ENCODE results near the gene MBD5.
A peak's percentile ranks its signal among the peaks of the same experiment; 100 is the strongest.

MBD5 gene

GRCh38 chr2:148039783-148040182 lies 18.9 kb downstream of the MBD5 start:
- peaks cover 7% of the 10 kb centered on the region in 2 donors for H3K36me3 Mint-ChIP-seq
- ATAC-seq (replicated peaks), result no peak
- no peaks in the 10 kb centered on the region for H3K27me3 Mint-ChIP-seq
- H3K9me3 Mint-ChIP-seq, result no peaks in the 10 kb centered on the region
- H3K27ac Mint-ChIP-seq, result no peak overlapping the region
- H3K4me3 Mint-ChIP-seq, result no peak overlapping the region
- no peak for DNase-seq
- peaks cover 12 to 14% of the 10 kb centered on the region in 2 donors for H3K4me1 Mint-ChIP-seq

GRCh38 chr2:148042219-148042618 lies 21.3 kb downstream of the MBD5 start:
- H3K27ac Mint-ChIP-seq, result no peak overlapping the region
- H3K9me3 Mint-ChIP-seq, result no peaks in the 10 kb centered on the region
- H3K27me3 Mint-ChIP-seq, result no peaks in the 10 kb centered on the region
- peaks cover 19 to 26% of the 10 kb centered on the region in 2 donors for H3K4me1 Mint-ChIP-seq
- peak overlapping the region in 1 of 2 donors; percentile 32 for H3K4me3 Mint-ChIP-seq
- peaks cover 7% of the 10 kb centered on the region in 2 donors for H3K36me3 Mint-ChIP-seq
- peak; percentile 99 to 100 for ATAC-seq (replicated peaks)
- no peak for DNase-seq

DNA sequence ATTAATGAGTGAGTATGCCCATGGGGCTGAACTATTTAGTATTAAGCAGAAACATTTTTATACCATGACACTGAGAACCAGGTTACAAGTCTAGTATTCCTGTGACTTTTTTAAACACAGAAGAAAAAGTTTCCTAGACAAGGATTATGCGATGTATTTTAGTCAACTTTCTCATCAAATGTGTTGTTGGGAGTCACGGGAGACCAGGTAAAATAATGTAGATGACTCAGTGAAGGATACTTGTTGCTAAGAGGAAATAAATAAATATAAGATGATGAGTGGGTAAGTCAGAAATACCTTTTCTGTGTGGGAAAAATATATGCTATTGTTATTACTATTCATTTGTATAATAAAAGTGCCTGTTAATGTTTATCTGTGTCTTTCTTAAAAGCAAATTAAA lies 23.4 kb downstream of the MBD5 start:
- no peak overlapping the region for H3K27ac Mint-ChIP-seq
- H3K36me3 Mint-ChIP-seq, result peaks cover 7% of the 10 kb centered on the region in 2 donors
- no peak for ATAC-seq (replicated peaks)
- H3K4me3 Mint-ChIP-seq, result no peak overlapping the region
- no peaks in the 10 kb centered on the region for H3K27me3 Mint-ChIP-seq
- no peaks in the 10 kb centered on the region for H3K9me3 Mint-ChIP-seq
- peaks cover 26 to 47% of the 10 kb centered on the region in 2 donors for H3K4me1 Mint-ChIP-seq
- no peak for DNase-seq

DNA sequence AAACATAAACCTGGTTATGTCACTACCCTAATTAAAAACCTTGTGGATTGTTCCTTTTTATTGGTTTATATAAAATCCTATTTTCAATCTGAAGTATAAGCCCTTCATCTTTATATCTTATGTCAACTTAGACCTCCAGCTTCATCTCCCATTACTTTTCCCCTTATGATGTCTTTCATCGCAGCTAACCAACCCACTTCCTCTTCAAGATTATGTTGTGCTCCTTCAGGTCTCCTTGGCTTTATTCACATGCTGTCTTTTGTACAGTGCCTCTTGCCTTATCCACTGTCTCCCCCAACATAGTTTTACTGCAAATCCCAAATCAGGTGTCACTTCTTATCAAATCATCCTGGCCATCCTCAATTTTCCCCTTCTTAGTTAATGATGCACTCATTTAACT lies 25.9 kb downstream of the MBD5 start:
- H3K27ac Mint-ChIP-seq, result no peak overlapping the region

GRCh38 chr2:148048475-148049221 lies 27.8 kb downstream of the MBD5 start:
- Mint-ChIP-seq H3K4me1 (peaks cover 18 to 42% of the 10 kb centered on the region in 2 donors), H3K27me3 (no peaks in the 10 kb centered on the region), H3K4me3 (peak overlapping the region in 1 of 2 donors; percentile 58), H3K27ac (peak overlapping the region; percentile 40), H3K9me3 (peaks cover 0 to 2% of the 10 kb centered on the region in 2 donors), H3K36me3 (peaks cover 7 to 13% of the 10 kb centered on the region in 2 donors)
- DNase-seq (peak; percentile 9), ATAC-seq (replicated peaks) (peak; percentile 79 to 87)

More for the DNA sequence above, 25.9 kb downstream of the MBD5 start:
- Mint-ChIP-seq H3K9me3 (no peaks in the 10 kb centered on the region), H3K4me1 (peaks cover 21 to 45% of the 10 kb centered on the region in 2 donors), H3K27me3 (no peaks in the 10 kb centered on the region), H3K4me3 (no peak overlapping the region), H3K36me3 (peaks cover 0 to 4% of the 10 kb centered on the region in 2 donors)
- no peak for ATAC-seq (replicated peaks)
- no peak for DNase-seq

DNA sequence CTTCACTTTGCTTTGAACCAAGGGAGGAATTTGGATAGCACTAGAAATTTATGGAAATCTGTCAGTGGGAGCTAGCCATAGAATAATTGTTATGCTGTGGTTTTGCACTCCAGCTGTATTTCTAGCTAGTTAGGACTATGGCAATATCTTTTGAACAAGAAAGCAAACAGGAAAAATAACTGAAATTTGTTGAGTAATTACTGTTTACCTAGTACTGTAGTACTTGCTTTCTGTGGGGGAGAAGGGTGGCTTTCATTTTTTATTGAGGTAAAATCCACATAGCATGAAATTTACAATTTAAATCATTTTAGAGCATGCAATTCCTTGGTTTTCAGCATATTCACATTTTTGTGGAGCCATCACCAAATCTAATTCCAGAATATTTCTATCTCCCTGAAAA lies 28.4 kb downstream of the MBD5 start:
- H3K4me1 Mint-ChIP-seq, result peaks cover 18 to 42% of the 10 kb centered on the region in 2 donors
- H3K36me3 Mint-ChIP-seq, result peaks cover 10 to 16% of the 10 kb centered on the region in 2 donors
- DNase-seq (no peak), ATAC-seq (replicated peaks) (no peak)
- no peaks in the 10 kb centered on the region for H3K27me3 Mint-ChIP-seq
- no peak overlapping the region for H3K27ac Mint-ChIP-seq
- H3K9me3 Mint-ChIP-seq, result peaks cover 0 to 2% of the 10 kb centered on the region in 2 donors
- H3K4me3 Mint-ChIP-seq, result no peak overlapping the region

DNA sequence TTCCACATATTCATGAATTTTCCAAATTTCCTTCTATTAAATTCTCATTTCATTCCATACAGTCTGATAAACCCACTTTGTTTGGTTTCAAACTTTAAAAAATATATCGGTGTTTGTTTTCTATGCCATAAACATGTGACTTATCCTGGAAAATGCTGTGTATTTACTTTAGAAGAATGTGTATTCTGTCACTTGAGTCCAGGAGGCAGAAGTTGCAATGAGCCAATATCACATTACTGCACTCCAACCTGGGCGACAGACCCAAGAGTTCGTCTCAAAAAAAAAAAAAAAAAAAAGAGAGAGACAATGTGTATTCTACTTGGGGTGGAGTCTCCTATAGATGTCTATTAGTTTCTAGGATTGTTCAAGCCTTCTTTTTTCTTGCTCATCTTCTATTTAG lies 31.8 kb downstream of the MBD5 start:
- Mint-ChIP-seq H3K9me3 (peaks cover 0 to 4% of the 10 kb centered on the region in 2 donors), H3K4me3 (no peak overlapping the region), H3K36me3 (peaks cover 14 to 22% of the 10 kb centered on the region in 2 donors), H3K4me1 (peaks cover 11 to 26% of the 10 kb centered on the region in 2 donors), H3K27ac (no peak overlapping the region), H3K27me3 (no peaks in the 10 kb centered on the region)
- no peak for DNase-seq
- ATAC-seq (replicated peaks), result no peak

DNA sequence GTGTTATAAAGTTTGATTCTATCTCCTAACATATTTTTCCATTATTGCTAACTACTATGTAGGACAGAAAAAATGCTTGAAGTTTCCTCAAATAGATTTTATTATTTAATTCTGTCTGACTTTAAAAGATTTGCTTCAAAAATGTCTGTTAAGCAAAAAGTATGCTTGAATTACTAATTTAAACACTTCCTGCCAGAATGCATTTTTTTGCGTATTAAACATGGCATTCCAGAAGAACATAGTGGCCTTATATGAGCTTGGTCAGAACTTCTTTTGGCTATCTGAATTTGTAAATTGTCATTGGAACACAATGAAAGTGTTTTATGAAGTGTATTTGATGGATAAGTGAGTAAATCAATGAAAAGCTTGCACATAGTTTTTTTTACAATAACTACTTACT lies 37.8 kb downstream of the MBD5 start:
- peaks cover 0 to 2% of the 10 kb centered on the region in 2 donors for H3K9me3 Mint-ChIP-seq
- H3K4me3 Mint-ChIP-seq, result no peak overlapping the region
- H3K36me3 Mint-ChIP-seq, result peaks cover 9 to 12% of the 10 kb centered on the region in 2 donors
- H3K27ac Mint-ChIP-seq, result no peak overlapping the region
- H3K4me1 Mint-ChIP-seq, result no peaks in the 10 kb centered on the region
- no peak for ATAC-seq (replicated peaks)
- DNase-seq, result no peak
- H3K27me3 Mint-ChIP-seq, result no peaks in the 10 kb centered on the region

GRCh38 chr2:148063633-148064032 lies 42.7 kb downstream of the MBD5 start:
- Mint-ChIP-seq H3K4me1 (no peaks in the 10 kb centered on the region), H3K36me3 (peaks cover 8 to 11% of the 10 kb centered on the region in 2 donors), H3K4me3 (no peak overlapping the region), H3K27me3 (no peaks in the 10 kb centered on the region), H3K9me3 (peaks cover 0 to 7% of the 10 kb centered on the region in 2 donors), H3K27ac (no peak overlapping the region)
- ATAC-seq (replicated peaks) (no peak), DNase-seq (no peak)

GRCh38 chr2:148065936-148066335 lies 45.0 kb downstream of the MBD5 start:
- Mint-ChIP-seq H3K9me3 (peaks cover 0 to 7% of the 10 kb centered on the region in 2 donors), H3K4me3 (no peak overlapping the region), H3K27ac (no peak overlapping the region), H3K4me1 (no peaks in the 10 kb centered on the region), H3K27me3 (no peaks in the 10 kb centered on the region), H3K36me3 (peaks cover 8 to 12% of the 10 kb centered on the region in 2 donors)
- ATAC-seq (replicated peaks) (no peak), DNase-seq (no peak)

DNA sequence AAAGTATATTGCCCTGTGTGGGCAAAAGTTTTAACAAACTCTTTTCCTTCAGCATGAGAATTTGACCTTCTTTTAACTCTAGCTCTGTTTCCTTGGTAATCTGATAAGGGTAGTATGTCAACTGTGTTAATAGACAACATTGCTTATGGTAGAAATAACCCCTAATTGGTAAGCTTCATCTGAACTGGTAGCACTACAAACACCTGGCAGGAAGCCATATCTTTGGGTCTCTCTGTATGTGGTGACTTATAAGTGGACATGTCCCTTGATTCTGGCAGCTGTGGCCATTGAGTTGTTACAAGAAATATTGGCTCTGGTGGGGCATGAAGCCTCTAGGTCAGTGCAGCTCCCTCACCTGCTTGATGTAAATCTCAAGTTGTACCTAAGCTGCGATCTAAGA lies 46.9 kb downstream of the MBD5 start:
- Mint-ChIP-seq H3K27me3 (no peaks in the 10 kb centered on the region), H3K4me3 (no peak overlapping the region), H3K4me1 (no peaks in the 10 kb centered on the region), H3K27ac (no peak overlapping the region), H3K36me3 (peaks cover 8 to 18% of the 10 kb centered on the region in 2 donors), H3K9me3 (peaks cover 0 to 7% of the 10 kb centered on the region in 2 donors)
- DNase-seq (no peak), ATAC-seq (replicated peaks) (no peak)

- Mint-ChIP-seq H3K36me3 (peaks cover 3 to 8% of the 10 kb centered on the region in 2 donors), H3K27ac (no peak overlapping the region), H3K4me3 (no peak overlapping the region), H3K27me3 (no peaks in the 10 kb centered on the region), H3K4me1 (no peaks in the 10 kb centered on the region), H3K9me3 (no peaks in the 10 kb centered on the region)
- DNase-seq (no peak), ATAC-seq (replicated peaks) (no peak)
Measured at GRCh38 chr2:148071351-148071750, 50.5 kb downstream of the MBD5 start.

- Mint-ChIP-seq H3K4me3 (no peak overlapping the region), H3K9me3 (peaks cover 6 to 8% of the 10 kb centered on the region in 2 donors), H3K27ac (no peak overlapping the region), H3K4me1 (peaks cover 9 to 11% of the 10 kb centered on the region in 2 donors), H3K36me3 (peaks cover 2 to 8% of the 10 kb centered on the region in 2 donors), H3K27me3 (no peaks in the 10 kb centered on the region)
- ATAC-seq (replicated peaks), result no peak
- no peak for DNase-seq
Measured at GRCh38 chr2:148096012-148096411, 75.1 kb downstream of the MBD5 start.

DNA sequence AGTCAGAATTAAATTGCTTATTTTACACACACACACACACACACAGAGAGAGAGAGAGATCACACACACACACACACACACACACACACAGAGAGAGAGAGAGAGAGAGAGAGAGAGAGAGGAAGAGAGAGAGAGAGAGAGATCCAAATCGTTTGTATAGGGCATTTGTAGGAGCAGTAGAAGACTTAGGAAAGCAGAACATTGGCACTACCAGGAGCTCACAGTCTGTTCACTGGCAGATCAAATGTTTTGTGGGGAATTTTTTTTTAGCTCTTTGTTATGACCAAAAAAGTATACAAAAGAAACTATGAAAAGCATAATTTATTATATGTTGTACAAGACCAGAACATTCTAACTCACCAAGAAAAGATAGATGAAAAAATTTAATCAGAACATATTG lies 81.8 kb downstream of the MBD5 start:
- DNase-seq, result no peak
- Mint-ChIP-seq H3K27me3 (no peaks in the 10 kb centered on the region), H3K4me3 (no peak overlapping the region), H3K4me1 (peaks cover 3 to 11% of the 10 kb centered on the region in 2 donors), H3K9me3 (peaks cover 6 to 8% of the 10 kb centered on the region in 2 donors), H3K36me3 (peaks cover 9 to 21% of the 10 kb centered on the region in 2 donors), H3K27ac (no peak overlapping the region)
- ATAC-seq (replicated peaks), result no peak

DNA sequence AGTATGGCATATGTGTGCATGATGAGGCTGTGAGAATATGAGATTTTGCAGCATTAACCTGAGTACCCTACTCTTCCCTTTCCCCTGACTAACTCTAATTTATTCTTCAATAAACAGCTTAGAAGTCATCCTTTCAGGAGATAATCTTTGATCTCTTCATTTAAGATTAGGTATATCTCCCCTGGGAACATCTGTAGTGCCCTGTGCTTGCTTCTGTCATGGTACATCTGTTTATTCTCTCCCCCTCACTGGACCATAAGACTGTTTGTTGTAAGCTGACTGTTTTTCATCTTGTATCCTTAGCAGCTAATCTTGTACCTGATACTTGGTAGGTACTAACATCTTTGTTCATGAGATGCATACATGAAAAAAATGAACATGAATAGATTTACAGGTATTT lies 83.1 kb downstream of the MBD5 start:
- Mint-ChIP-seq H3K27me3 (no peaks in the 10 kb centered on the region), H3K4me1 (peaks cover 2 to 11% of the 10 kb centered on the region in 2 donors), H3K27ac (no peak overlapping the region), H3K9me3 (peaks cover 0 to 8% of the 10 kb centered on the region in 2 donors), H3K4me3 (no peak overlapping the region), H3K36me3 (peaks cover 12 to 20% of the 10 kb centered on the region in 2 donors)
- no peak for ATAC-seq (replicated peaks)
- DNase-seq, result no peak

All from stimulated activated naive B cell treated with anti-CD40 and anti-IgM and Interleukin-4, amounts not matched to agents 10 μg/mL and 1 μg/mL and 100 μg/mL, for 72 hours (primary cell).